Medulla oblongata (tissue), 1 donor: Measurements from ENCODE around the gene ACADL.

Experiments used
- DNase-seq: peaks from one replicate; pipeline ENCODE4 v3.0.0-alpha.2; 2015; ENCODE audit errors: extremely low spot score

ACADL gene

GRCh38 chr2:210224941-210225672 is at the start of gene ACADL:
Gene ACADL, minus strand, starts transcription at chr2:210225447. Its CDS starts 184 bp downstream, at chr2:210225263.
- peak; percentile 21 for DNase-seq

GRCh38 chr2:210271300-210271699 is 46.1 kb upstream of the ACADL start:
- no peak for DNase-seq

GRCh38 chr2:210269148-210269547 is 43.9 kb upstream of the ACADL start:
- DNase-seq: no peak

- DNase-seq: no peak
Measured at GRCh38 chr2:210268281-210268680, 43.0 kb upstream of the ACADL start.

GRCh38 chr2:210267698-210268097 is 42.5 kb upstream of the ACADL start:
- no peak for DNase-seq

- DNase-seq: no peak
Measured at GRCh38 chr2:210264282-210264681, 39.0 kb upstream of the ACADL start.

GRCh38 chr2:210263841-210264240 is 38.6 kb upstream of the ACADL start:
- DNase-seq: no peak

- DNase-seq: no peak
Measured at GRCh38 chr2:210262036-210262435, 36.8 kb upstream of the ACADL start.

GRCh38 chr2:210259687-210260086 is 34.4 kb upstream of the ACADL start:
- DNase-seq: no peak

- DNase-seq: no peak
Measured at GRCh38 chr2:210252699-210253606, 27.7 kb upstream of the ACADL start.

GRCh38 chr2:210250622-210251021 is 25.4 kb upstream of the ACADL start:
- DNase-seq: no peak

GRCh38 chr2:210233487-210233886 is 8.2 kb upstream of the ACADL start:
- DNase-seq: no peak

GRCh38 chr2:210230984-210231383 is 5.7 kb upstream of the ACADL start:
- DNase-seq: no peak

GRCh38 chr2:210230518-210230917 is 5.3 kb upstream of the ACADL start:
- no peak for DNase-seq

GRCh38 chr2:210228586-210228985 is 3.3 kb upstream of the ACADL start:
- DNase-seq: no peak

- no peak for DNase-seq
Measured at GRCh38 chr2:210227290-210228088, 2.2 kb upstream of the ACADL start.

GRCh38 chr2:210226223-210226622 is 976 bp upstream of the ACADL start:
- no peak for DNase-seq

- DNase-seq: peak; percentile 18
Measured at GRCh38 chr2:210224591-210224940, 681 bp downstream of the ACADL start.

- DNase-seq: no peak
Measured at GRCh38 chr2:210215120-210215519, 10.1 kb downstream of the ACADL start.

GRCh38 chr2:210210185-210210584 is 15.1 kb downstream of the ACADL start:
- DNase-seq: no peak

- no peak for DNase-seq
Measured at GRCh38 chr2:210207929-210208328, 17.3 kb downstream of the ACADL start.

GRCh38 chr2:210203558-210203957 is 21.7 kb downstream of the ACADL start:
- DNase-seq: no peak
